PC-3 (cell line): ENCODE results near the gene ZNRF1.

Experiments
- EZH2 ChIP-seq: fragments of 300-600 bp; sonication (generic); IDR thresholded peaks from one replicate; pipeline ENCODE4 v1.6.1; 2017; ENCODE audit warnings: antibody characterized with exemption, mild to moderate bottlenecking, low read length; ENCODE audit not compliant: unreplicated experiment
- TF ChIP-seq, protein P1 (sequence below): fragments of 300-600 bp; sonication (generic); conservative IDR thresholded peaks from 2 replicates; pipeline ENCODE4 v1.5.1; 2017; ENCODE audit warnings: antibody characterized with exemption, low read depth, mild to moderate bottlenecking, low read length

- TF ChIP-seq, protein P1, sequence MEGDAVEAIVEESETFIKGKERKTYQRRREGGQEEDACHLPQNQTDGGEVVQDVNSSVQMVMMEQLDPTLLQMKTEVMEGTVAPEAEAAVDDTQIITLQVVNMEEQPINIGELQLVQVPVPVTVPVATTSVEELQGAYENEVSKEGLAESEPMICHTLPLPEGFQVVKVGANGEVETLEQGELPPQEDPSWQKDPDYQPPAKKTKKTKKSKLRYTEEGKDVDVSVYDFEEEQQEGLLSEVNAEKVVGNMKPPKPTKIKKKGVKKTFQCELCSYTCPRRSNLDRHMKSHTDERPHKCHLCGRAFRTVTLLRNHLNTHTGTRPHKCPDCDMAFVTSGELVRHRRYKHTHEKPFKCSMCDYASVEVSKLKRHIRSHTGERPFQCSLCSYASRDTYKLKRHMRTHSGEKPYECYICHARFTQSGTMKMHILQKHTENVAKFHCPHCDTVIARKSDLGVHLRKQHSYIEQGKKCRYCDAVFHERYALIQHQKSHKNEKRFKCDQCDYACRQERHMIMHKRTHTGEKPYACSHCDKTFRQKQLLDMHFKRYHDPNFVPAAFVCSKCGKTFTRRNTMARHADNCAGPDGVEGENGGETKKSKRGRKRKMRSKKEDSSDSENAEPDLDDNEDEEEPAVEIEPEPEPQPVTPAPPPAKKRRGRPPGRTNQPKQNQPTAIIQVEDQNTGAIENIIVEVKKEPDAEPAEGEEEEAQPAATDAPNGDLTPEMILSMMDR, result no peak
- no peak for TF ChIP-seq EZH2
Measured at GRCh38 chr16:75086281-75086680, 87.5 kb downstream of the ZNRF1 start.
